Stimulated activated CD4-positive, alpha-beta T cell treated with anti-CD3 and anti-CD28 coated beads, Interleukin-1b, Interleukin-23, amount 100 ng/mL, for 24 hours (primary cell): Measurements from ENCODE around the gene HMX1.

Experiments
- DNase-seq, 4 experiments: peaks; one replicate each; pipeline ENCODE4 v3.0.0-alpha.2; 2020; ENCODE audit warnings: low read depth in 4 of 4, low spot score in 1 of 4

HMX1 gene

GRCh38 chr4:8857766-8858700 lies 13.6 kb downstream of the HMX1 start:
- DNase-seq: no peak

- no peak for DNase-seq
Measured at GRCh38 chr4:8856835-8857621, 14.6 kb downstream of the HMX1 start.

GRCh38 chr4:8855818-8856245 lies 15.8 kb downstream of the HMX1 start:
- DNase-seq: no peak

GRCh38 chr4:8854931-8855330 lies 16.7 kb downstream of the HMX1 start:
- no peak for DNase-seq

GRCh38 chr4:8854016-8854415 lies 17.6 kb downstream of the HMX1 start:
- DNase-seq: no peak

- DNase-seq: no peak
Measured at GRCh38 chr4:8853249-8853648, 18.4 kb downstream of the HMX1 start.

- no peak for DNase-seq
Measured at GRCh38 chr4:8852118-8852704, 19.4 kb downstream of the HMX1 start.

- no peak for DNase-seq
Measured at GRCh38 chr4:8851321-8852117, 20.1 kb downstream of the HMX1 start.

- DNase-seq: no peak
Measured at GRCh38 chr4:8850830-8851188, 20.8 kb downstream of the HMX1 start.

GRCh38 chr4:8850074-8850829 lies 21.4 kb downstream of the HMX1 start:
- DNase-seq: no peak

- no peak for DNase-seq
Measured at GRCh38 chr4:8849266-8850073, 22.2 kb downstream of the HMX1 start.

GRCh38 chr4:8848507-8849265 lies 23.0 kb downstream of the HMX1 start:
- no peak for DNase-seq

- DNase-seq: no peak
Measured at GRCh38 chr4:8847764-8848163, 23.9 kb downstream of the HMX1 start.

GRCh38 chr4:8847331-8847730 lies 24.3 kb downstream of the HMX1 start:
- no peak for DNase-seq

GRCh38 chr4:8846826-8847225 lies 24.8 kb downstream of the HMX1 start:
- no peak for DNase-seq

- DNase-seq: no peak
Measured at GRCh38 chr4:8846046-8846720, 25.5 kb downstream of the HMX1 start.

- no peak for DNase-seq
Measured at GRCh38 chr4:8844976-8845690, 26.5 kb downstream of the HMX1 start.

GRCh38 chr4:8843597-8843996 lies 28.0 kb downstream of the HMX1 start:
- no peak for DNase-seq
